AG04449 (cell line): ENCODE measurements around the gene KLHL35.

Experiments used
- CTCF ChIA-PET: fragments of 350-600 bp; formaldehyde crosslinking; extraction: SDS; loops from one replicate; lab custom pipeline; 2021; ENCODE audit warnings: antibody characterized with exemption; lab: Yijun Ruan, JAX
- POLR2A ChIA-PET: fragments of 400-600, 350-600 bp; formaldehyde crosslinking; extraction: SDS; loops from one replicate; lab custom pipeline; 2020; ENCODE audit warnings: antibody characterized with exemption, inconsistent platforms; lab: Yijun Ruan, JAX
- DNase-seq: peaks from one replicate; pipeline ENCODE4 v3.0.0-alpha.2; 2010; ENCODE audit warnings: low read depth, low spot score
- H3K4me3 ChIP-seq: 2 replicates; pipeline ENCODE4 v1.5.1; 2011; ENCODE audit warnings: low read depth, mild to moderate bottlenecking, control low read depth, low read length
- TF ChIP-seq, protein P1 (sequence below): IDR thresholded peaks from one replicate; pipeline ENCODE4 v1.5.1; 2011; ENCODE audit warnings: mild to moderate bottlenecking, moderate library complexity, low read length, control low read depth, inconsistent platforms; ENCODE audit not compliant: insufficient read depth; ENCODE audit errors: missing control alignments

KLHL35 gene

DNA sequence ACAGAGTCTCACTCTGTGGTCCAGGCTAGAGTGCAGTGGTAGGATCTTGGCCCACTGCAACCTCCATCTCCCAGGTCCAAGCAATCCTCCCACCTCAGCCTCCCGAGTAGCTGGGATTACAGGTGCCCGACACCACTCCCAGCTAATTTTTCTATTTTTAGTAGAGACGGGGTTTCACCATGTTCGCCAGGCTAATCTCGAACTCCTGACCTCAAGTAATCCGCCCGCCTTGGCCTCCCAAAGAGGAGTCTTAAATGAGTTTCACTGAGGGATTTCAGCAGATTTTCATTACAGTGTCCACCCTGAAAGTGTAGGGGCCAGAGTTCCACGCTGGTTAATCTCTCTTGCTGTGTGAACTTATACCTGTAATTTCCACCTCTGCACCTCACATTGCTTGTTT lies 34.1 kb downstream of the KLHL35 start:
- ChIA-PET POLR2A (interaction anchor here (0.7 to 1.0 kb wide), 2 partner anchors 155 to 210 kb away, joined by 3 to 4 read pairs; no protein-coding TSS in a partner anchor), CTCF (interaction anchor here (1.4 to 5.8 kb wide), 5 partner anchors 9 to 133 kb away, joined by 12 to 66 read pairs (median 16); no protein-coding TSS in a partner anchor)
- H3K4me3 ChIP-seq: no peak overlapping the region
- TF ChIP-seq, protein P1, sequence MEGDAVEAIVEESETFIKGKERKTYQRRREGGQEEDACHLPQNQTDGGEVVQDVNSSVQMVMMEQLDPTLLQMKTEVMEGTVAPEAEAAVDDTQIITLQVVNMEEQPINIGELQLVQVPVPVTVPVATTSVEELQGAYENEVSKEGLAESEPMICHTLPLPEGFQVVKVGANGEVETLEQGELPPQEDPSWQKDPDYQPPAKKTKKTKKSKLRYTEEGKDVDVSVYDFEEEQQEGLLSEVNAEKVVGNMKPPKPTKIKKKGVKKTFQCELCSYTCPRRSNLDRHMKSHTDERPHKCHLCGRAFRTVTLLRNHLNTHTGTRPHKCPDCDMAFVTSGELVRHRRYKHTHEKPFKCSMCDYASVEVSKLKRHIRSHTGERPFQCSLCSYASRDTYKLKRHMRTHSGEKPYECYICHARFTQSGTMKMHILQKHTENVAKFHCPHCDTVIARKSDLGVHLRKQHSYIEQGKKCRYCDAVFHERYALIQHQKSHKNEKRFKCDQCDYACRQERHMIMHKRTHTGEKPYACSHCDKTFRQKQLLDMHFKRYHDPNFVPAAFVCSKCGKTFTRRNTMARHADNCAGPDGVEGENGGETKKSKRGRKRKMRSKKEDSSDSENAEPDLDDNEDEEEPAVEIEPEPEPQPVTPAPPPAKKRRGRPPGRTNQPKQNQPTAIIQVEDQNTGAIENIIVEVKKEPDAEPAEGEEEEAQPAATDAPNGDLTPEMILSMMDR: no peak
- DNase-seq: no peak

DNA sequence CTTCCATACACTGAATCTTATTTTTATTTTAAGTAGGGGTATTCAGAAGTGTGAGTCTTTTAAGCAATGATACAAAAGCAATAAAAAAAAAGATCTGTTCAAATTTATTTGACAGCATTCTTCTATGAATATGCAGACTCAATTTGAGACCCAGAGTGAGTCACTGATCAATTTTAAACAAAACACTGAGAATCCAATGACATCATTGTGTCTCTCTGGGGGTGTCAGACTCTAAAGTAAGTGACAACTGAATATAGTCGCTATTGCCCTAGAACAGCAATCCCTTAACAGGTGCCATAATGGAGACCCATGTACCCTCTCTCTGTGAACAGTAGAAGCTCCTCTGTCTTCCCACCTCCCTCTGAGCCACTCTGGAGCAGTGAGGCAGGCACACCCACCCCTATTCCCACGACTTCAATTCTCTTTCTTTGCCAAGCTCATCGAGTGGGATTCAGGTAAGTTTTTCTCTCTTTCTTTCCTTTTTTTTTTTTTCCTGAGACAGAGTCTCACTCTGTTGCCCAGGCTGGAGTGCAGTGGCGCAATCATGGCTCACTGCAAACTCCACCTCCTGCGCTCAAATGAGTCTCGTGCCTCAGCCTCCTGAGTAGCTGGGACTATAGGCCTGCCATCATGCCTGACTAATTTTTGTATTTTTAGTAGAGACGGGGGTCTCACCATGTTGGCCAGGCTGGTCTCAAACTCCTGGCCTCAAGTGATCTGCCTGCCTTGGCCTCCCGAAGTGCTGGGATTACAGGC lies 38.7 kb downstream of the KLHL35 start:
- TF ChIP-seq, protein P1: no peak
- no peak for DNase-seq
- H3K4me3 ChIP-seq: no peak overlapping the region
- ChIA-PET POLR2A (no interaction called here), CTCF (interaction anchor here (1.0 to 5.8 kb wide), 2 partner anchors 9 to 14 kb away, joined by 3 to 33 read pairs; no protein-coding TSS in a partner anchor)

DNA sequence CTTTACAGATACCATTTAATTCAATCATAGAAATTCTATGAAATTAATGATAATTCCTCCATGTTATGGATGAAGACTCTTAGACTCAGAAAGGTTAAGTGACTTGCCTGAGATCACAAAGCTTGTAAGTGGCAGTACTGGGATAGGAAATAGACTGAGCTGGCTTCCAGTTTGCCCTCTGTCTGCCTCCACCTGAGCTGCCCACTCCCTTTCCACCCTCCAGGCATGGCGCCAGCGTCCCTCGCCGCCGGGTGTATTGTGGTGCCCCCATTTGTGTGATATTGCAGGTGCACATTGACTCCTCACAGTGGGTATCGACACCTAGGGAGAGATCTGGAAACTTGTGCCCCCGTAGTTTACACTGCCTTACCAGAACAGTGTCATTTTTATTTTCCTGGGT lies 43.1 kb downstream of the KLHL35 start:
- CTCF ChIA-PET: interaction anchor here (1.0 to 12.4 kb wide), 17 partner anchors 9 to 316 kb away, joined by 3 to 534 read pairs (median 16); partner anchors contain the start of genes GDPD5 and RPS3
- POLR2A ChIA-PET: no interaction called here
- TF ChIP-seq, protein P1: no peak
- no peak for DNase-seq
- no peak overlapping the region for H3K4me3 ChIP-seq

DNA sequence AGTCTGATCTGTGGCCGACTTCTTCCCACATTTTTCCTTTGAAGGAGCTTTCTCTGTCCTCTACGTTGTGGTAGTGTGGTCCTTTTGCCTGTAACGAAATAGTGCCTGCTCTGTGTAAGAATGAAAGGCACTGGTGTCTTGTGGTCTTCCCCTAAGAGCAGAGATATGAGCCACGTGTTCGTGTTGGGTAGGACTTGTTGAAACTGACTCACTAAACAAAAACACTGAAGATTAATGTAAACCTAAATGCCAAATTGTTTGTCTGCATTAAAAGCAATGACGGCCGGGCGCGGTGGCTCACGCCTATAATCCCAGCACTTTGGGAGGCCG lies 43.8 kb downstream of the KLHL35 start:
- ChIA-PET POLR2A (no interaction called here), CTCF (interaction anchor here (0.6 to 12.4 kb wide), 38 partner anchors 9 to 480 kb away, joined by 3 to 534 read pairs (median 8); partner anchors contain the start of genes GDPD5 and RPS3)
- TF ChIP-seq, protein P1: no peak
- H3K4me3 ChIP-seq: no peak overlapping the region
- DNase-seq: no peak

DNA sequence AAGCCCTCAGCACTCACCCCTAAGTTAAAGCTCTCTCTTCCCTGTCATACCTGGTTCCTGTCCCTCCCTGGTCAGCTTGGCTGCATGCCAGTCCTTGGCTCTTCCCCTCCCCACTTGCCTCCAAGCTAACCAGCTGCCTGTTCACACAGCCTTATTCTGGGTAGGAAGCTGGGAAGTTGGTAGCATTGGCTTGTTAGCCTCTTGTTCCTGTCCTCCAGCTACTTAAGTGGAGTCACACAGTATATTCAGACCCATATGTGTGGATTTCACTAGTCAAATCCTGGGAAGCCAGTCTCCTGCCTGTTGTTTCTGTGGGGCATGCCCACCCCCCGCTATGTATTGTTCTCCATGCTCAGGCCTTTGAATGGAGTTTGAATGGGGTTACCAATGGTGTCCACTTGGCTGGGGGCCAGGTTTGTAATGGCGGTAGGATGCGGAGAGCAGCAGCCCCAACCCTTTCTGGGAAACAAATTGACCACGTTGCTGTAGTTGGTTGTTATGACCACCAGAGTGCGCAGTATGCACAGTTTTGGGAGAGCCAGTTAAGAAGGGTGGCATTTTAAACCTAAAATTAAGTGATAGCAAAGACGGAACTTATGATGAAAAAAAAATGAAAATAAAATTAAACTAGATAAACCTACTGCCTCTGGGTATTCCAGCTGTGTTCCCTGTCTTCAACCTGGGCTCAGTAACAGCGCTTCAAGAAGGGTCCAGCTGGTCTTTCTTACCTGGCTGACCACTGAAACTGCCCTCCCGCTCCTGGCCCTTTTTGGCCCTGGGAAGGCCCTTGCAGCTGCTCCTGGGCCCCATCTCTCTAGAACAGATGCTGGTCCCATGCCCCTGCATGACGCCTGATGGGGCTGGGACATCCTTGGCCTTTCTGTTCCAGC lies 44.4 kb downstream of the KLHL35 start:
- ChIA-PET POLR2A (interaction anchor here (1.9 kb wide), 1 partner anchor 12 kb away, joined by 8 read pairs; no protein-coding TSS in a partner anchor), CTCF (interaction anchor here (0.6 to 12.4 kb wide), 48 partner anchors 9 to 480 kb away, joined by 3 to 534 read pairs (median 6); partner anchors contain the start of genes GDPD5 and RPS3)
- TF ChIP-seq, protein P1: peak; percentile 71

More for the DNA sequence above, 44.4 kb downstream of the KLHL35 start:
- DNase-seq: no peak
- no peak overlapping the region for H3K4me3 ChIP-seq
